LNCaP clone FGC (cell line): ENCODE data around the gene NPDC1.

Experiments
- DNase-seq: peaks from one replicate; pipeline ENCODE4 v3.0.0-alpha.2; 2011; ENCODE audit warnings: low read depth
- H3K4me3 ChIP-seq: 2 replicates; pipeline ENCODE4 v1.5.1; 2011; ENCODE audit warnings: mild to moderate bottlenecking, low read depth, low read length, control low read depth
- CTCF ChIP-seq: IDR thresholded peaks from 2 replicates; pipeline ENCODE4 v1.5.1; 2012; ENCODE audit warnings: mild to moderate bottlenecking; ENCODE audit not compliant: control insufficient read depth, insufficient read depth; ENCODE audit errors: extremely low read depth

The NPDC1 gene

GRCh38 chr9:137027369-137028262 lies 18.4 kb downstream of the NPDC1 start, which contains the start of gene ABCA2:
Gene ABCA2 (minus strand): TSS chr9:137028237. CDS start chr9:137028140, 97 bp downstream.
- DNase-seq: no peak
- TF ChIP-seq CTCF: no peak
- H3K4me3 ChIP-seq: peak within 1 kb of the TSS; percentile 75

- H3K4me3 ChIP-seq: peak overlapping the region; percentile 75
- DNase-seq: no peak
- TF ChIP-seq CTCF: no peak
Observed at GRCh38 chr9:137026828-137027227, 19.1 kb downstream of the NPDC1 start.

- no peak for DNase-seq
- H3K4me3 ChIP-seq: peak overlapping the region; percentile 75
- no peak for TF ChIP-seq CTCF
Observed at GRCh38 chr9:137026384-137026783, 19.6 kb downstream of the NPDC1 start.

GRCh38 chr9:137025517-137025966 lies 20.4 kb downstream of the NPDC1 start:
- DNase-seq: peak; percentile 69
- peak; percentile 29; the same call in 1 of the 2 replicates for TF ChIP-seq CTCF
- H3K4me3 ChIP-seq: peak overlapping the region; percentile 75

GRCh38 chr9:137023583-137023991 lies 22.4 kb downstream of the NPDC1 start:
- DNase-seq: no peak
- H3K4me3 ChIP-seq: no peak overlapping the region
- TF ChIP-seq CTCF: no peak

GRCh38 chr9:137023157-137023556 lies 22.8 kb downstream of the NPDC1 start:
- TF ChIP-seq CTCF: no peak
- H3K4me3 ChIP-seq: no peak overlapping the region
- no peak for DNase-seq

- no peak for DNase-seq
- TF ChIP-seq CTCF: no peak
- peak overlapping the region; percentile 15; the same call in 1 of the 2 replicates for H3K4me3 ChIP-seq
Observed at GRCh38 chr9:137022662-137023008, 23.3 kb downstream of the NPDC1 start.
